HUES64 (cell line): ENCODE data around the gene RAB10.

Experiments used
- H3K27ac ChIP-seq: 2 replicates; pipeline ENCODE4 v1.7.0; 2013; ENCODE audit warnings: low read depth, low read length, inconsistent platforms
- H3K27me3 ChIP-seq: 2 replicates; pipeline ENCODE4 v1.6.1; 2013; ENCODE audit warnings: mild to moderate bottlenecking, low read length; ENCODE audit not compliant: insufficient read depth
- H3K36me3 ChIP-seq: 2 replicates; pipeline ENCODE4 v1.6.1; 2013; ENCODE audit warnings: mild to moderate bottlenecking, low read length; ENCODE audit not compliant: insufficient read depth
- H3K4me1 ChIP-seq: 2 replicates; pipeline ENCODE4 v1.6.1; 2013; ENCODE audit warnings: mild to moderate bottlenecking, low read length, moderate library complexity; ENCODE audit not compliant: insufficient read depth
- H3K4me3 ChIP-seq: 2 replicates; pipeline ENCODE4 v1.5.1; 2013; ENCODE audit warnings: mild to moderate bottlenecking, low read length, moderate library complexity
- H3K9ac ChIP-seq: 2 replicates; pipeline ENCODE4 v1.6.1; 2013; ENCODE audit warnings: mild to moderate bottlenecking, low read depth, low read length
- H3K9me3 ChIP-seq: 2 replicates; pipeline ENCODE4 v1.6.1; 2013; ENCODE audit warnings: low read depth, low read length; ENCODE audit not compliant: insufficient read depth
- WGBS: fragments of 150-250, 120-280 bp; methylation state at CpG from one replicate; pipeline ENCODE4 v1.1.7; 2013; ENCODE audit warnings: missing lambda C conversion rate; 5-methylcytosine and 5-hydroxymethylcytosine counted together

The RAB10 gene

DNA sequence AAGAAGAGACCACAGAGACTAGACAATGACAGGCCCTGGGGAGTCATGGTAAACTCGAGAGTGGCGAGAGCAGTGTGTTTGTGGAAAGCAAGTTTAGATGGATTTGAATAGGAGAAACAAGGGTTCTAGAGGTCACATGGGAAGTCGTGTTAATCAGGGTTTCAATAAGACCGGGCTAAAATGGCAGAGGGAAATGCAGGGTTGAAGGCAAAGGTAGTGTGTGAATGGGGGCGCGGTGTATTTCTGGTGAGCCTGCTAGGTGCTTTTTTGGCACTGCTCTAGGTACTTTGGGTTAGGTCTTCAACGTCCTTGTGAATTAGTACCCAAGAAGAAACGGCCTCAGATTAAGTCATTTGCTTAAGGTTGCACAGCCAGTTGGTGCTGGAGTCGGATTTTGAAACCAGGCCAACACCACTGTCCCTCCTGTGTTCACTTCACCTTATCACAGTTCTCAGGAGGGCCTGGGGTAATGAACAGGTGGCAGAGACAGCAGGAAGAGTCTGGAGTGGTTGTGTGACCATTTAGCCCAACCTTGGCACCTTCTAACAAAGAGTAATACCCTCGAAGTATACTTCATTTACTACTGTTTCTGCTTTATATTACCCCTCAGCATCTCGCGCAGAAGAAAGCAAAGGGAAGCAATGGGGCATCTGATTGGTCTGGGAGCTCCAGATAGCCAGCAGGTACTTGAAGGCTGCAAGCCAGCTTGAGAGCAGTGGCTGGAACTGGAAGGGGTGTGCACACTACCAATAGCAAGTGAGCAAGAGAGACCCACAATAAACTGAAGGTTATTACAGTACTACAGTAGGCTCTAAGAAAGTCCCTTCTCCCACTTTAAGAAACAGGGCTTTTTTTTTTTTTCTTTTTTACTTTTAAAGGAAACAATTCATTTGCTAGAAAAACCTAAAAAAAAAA, 105.6 kb downstream of the RAB10 start:
- Histone ChIP-seq H3K9me3 (no peaks in the 10 kb centered on the region), H3K9ac (no peak overlapping the region), H3K36me3 (peaks cover 18% of the 10 kb centered on the region), H3K4me1 (no peaks in the 10 kb centered on the region), H3K4me3 (no peak overlapping the region), H3K27me3 (no peaks in the 10 kb centered on the region), H3K27ac (no peak overlapping the region)
- WGBS, result 87% methylated on average over 12 of the region's 12 CpGs

DNA sequence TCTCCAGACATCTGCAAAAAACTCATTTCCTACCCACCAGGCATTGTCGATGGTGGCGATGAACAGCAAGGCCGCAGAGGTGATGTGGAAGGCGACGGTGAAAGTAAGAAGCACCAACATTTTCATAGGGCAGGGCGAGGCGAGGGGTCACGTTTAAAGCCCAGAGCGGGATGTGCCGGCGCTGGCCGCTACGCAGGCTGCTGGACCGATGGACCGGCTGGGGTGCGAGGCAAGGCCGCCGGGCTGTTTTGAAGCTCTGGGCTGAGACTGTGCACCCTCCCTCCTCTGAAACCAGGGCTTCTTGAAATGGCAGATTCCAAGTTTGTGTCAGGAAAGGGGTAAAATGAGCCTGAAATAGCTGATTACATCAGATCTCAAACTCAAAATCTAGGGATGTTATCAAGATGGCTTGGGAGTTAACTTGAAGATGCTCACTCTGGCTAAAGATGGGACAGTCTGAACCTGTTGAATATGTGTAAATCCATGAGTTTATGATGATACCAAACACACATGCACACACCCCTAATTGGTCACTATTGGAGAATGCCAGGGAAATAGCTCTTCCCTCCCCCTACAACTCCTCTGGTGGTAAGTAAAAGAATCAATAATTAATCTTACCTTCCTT, 107.4 kb downstream of the RAB10 start:
- H3K27me3 ChIP-seq, result no peaks in the 10 kb centered on the region
- peaks cover 4% of the 10 kb centered on the region; the same call in 1 of the 2 replicates for H3K36me3 ChIP-seq
- H3K4me3 ChIP-seq, result no peak overlapping the region
- no peak overlapping the region for H3K27ac ChIP-seq
- H3K4me1 ChIP-seq, result no peaks in the 10 kb centered on the region
- H3K9ac ChIP-seq, result no peak overlapping the region
- no peaks in the 10 kb centered on the region for H3K9me3 ChIP-seq
- WGBS, result 94% methylated on average over 18 of the region's 18 CpGs

DNA sequence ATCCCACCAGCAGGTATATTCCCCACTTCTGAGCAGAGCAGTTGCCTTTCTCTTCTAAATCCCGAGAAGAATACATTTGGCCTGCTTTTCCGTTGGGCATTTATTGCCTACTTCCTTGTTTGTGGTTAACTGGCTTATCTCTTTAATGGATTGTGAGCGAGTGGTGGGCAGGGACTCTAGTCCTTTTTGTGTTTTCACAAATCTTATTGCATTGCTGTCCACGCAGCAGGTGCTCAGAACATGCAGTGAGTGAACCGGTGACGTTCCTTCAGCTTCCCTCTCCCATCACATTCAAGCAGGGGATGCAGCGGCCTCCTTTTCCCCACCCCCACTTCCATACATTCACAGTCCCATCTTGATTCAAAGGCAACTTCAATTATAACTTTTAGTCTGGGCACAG, 110.1 kb downstream of the RAB10 start:
- WGBS, result 85% methylated on average over 7 of the region's 7 CpGs
- H3K4me1 ChIP-seq, result no peaks in the 10 kb centered on the region
- no peaks in the 10 kb centered on the region for H3K9me3 ChIP-seq
- H3K27ac ChIP-seq, result no peak overlapping the region
- no peaks in the 10 kb centered on the region for H3K36me3 ChIP-seq
- H3K4me3 ChIP-seq, result no peak overlapping the region
- H3K9ac ChIP-seq, result no peak overlapping the region
- H3K27me3 ChIP-seq, result no peaks in the 10 kb centered on the region

DNA sequence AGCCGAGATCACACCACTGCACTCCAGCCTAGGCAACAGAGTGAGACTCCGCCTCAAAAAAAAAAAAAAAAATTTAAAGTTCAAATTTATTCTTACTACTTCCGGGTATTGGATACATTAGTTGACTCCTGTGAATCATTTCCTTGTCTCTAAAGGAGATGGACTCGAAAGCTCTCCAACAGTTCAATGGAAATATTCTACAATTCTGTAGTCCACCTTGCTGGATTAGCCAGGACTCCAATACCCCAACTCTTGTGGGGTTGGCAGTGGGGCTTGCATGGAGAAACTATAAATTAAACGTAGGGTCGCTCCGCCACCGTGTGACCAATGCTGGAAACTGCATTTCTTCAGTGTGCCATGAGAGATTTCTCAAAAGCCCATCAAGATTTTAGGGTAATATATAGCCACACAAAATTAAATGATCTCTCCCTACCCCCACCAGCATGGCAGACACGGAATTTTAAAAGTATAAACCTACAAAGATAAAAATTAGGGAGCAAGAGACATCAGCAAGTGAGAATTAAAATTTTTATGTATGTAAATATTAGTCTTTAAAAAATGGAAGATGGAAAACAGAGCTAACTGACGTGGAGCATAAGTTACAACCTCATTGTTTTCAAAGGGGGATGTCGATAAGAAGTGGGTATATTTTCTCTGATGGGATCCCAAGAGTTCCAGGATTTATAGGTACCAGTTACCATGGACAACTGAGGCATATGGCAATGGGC, 111.2 kb downstream of the RAB10 start:
- Histone ChIP-seq H3K4me1 (no peaks in the 10 kb centered on the region), H3K36me3 (no peaks in the 10 kb centered on the region), H3K9ac (no peak overlapping the region), H3K27me3 (no peaks in the 10 kb centered on the region), H3K4me3 (no peak overlapping the region), H3K9me3 (no peaks in the 10 kb centered on the region), H3K27ac (no peak overlapping the region)
- WGBS, result 42% methylated on average over 10 of the region's 11 CpGs

DNA sequence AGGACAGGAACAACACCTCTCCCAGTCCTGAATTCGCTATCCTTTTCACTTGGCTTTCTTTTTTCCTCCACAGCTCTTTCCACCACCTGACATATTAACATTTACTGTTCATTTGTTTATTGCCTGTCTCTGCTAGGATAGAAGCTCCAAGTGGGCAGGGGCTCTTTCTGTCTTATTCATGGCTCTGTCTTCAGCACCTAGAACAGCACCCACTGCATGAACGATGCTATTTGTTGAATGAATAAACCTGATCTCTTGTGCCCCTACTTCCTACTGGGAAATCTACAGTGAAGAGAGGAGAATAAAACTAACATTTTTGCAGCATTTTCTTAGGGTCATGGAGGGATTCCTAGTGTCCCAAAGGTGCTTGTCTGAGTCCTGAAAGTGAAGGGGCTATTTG, 114.6 kb downstream of the RAB10 start:
- Histone ChIP-seq H3K27me3 (no peaks in the 10 kb centered on the region), H3K9me3 (no peaks in the 10 kb centered on the region), H3K36me3 (no peaks in the 10 kb centered on the region), H3K27ac (no peak overlapping the region), H3K4me3 (no peak overlapping the region), H3K9ac (no peak overlapping the region), H3K4me1 (no peaks in the 10 kb centered on the region)
- 45% methylated on average over 2 of the region's 2 CpGs for WGBS

DNA sequence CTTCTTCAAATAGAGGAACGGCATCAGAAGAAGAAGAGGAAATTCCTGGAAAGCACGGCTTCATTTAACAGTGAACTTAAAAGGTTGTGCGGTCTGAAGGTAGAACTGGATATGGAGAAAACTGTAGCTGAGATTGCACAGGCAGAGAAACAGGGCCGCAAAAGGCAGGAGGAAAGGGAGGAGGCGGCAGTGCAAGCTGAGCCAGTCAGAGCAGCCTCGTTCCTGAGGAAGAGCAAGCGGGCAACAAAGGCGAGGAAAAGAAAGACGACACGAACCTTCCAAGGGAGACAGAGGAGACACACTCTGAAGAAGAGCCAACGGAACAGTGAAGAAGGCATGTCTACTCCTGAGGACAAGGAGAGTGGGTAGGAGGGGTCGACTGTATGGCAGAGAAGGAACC, 116.4 kb downstream of the RAB10 start:
- H3K4me1 ChIP-seq, result no peaks in the 10 kb centered on the region
- no peaks in the 10 kb centered on the region for H3K27me3 ChIP-seq
- H3K27ac ChIP-seq, result no peak overlapping the region
- WGBS, result 87% methylated on average over 12 of the region's 12 CpGs
- H3K9ac ChIP-seq, result no peak overlapping the region
- no peak overlapping the region for H3K4me3 ChIP-seq
- no peaks in the 10 kb centered on the region for H3K9me3 ChIP-seq
- H3K36me3 ChIP-seq, result no peaks in the 10 kb centered on the region

DNA sequence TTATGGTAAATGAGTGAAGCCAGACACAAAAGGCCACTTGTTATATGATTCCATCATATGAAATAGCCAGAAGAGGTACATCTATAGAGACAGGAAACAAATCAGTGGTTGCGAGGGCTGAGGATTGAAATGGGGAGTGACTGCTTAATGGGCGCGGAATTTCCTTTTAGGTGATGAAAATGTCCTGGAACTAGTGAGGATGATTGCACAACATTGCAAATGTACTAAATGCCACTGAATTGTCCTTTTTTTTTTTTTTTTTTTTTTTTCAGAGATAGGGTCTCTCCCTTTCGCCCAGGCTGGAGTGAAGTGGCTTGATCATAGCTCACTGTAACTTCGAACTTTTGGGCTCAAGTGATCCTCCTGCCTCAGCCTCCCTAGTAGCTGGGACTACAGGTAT, 123.7 kb downstream of the RAB10 start:
- no peak overlapping the region for H3K27ac ChIP-seq
- no peaks in the 10 kb centered on the region for H3K4me1 ChIP-seq
- no peaks in the 10 kb centered on the region for H3K36me3 ChIP-seq
- no peaks in the 10 kb centered on the region for H3K9me3 ChIP-seq
- no peak overlapping the region for H3K4me3 ChIP-seq
- WGBS, result 95% methylated on average over 5 of the region's 5 CpGs
- no peaks in the 10 kb centered on the region for H3K27me3 ChIP-seq
- H3K9ac ChIP-seq, result no peak overlapping the region

DNA sequence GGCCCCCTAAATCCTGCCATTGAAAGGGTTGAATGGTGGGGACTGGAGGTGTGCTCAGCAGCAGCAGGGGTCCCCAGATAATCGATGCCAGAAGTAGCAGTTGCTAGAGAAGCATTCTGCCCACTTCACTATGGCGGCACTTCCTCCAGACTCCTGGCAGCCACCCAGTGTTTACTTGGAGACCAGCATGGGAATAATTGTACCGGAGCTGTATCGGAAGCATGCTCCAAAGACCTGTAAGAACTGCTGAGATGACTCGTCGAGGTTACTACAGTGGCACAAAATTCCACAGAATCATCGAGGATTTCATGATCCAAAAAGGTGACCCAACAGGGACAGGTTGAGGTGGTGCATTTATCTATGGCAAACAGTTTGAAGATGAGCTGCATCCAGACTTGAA, 128.0 kb downstream of the RAB10 start:
- no peaks in the 10 kb centered on the region for H3K9me3 ChIP-seq
- WGBS, result 96% methylated on average over 7 of the region's 7 CpGs
- H3K4me3 ChIP-seq, result no peak overlapping the region
- H3K27ac ChIP-seq, result no peak overlapping the region
- H3K36me3 ChIP-seq, result no peaks in the 10 kb centered on the region
- H3K9ac ChIP-seq, result no peak overlapping the region
- H3K4me1 ChIP-seq, result no peaks in the 10 kb centered on the region
- no peaks in the 10 kb centered on the region for H3K27me3 ChIP-seq

DNA sequence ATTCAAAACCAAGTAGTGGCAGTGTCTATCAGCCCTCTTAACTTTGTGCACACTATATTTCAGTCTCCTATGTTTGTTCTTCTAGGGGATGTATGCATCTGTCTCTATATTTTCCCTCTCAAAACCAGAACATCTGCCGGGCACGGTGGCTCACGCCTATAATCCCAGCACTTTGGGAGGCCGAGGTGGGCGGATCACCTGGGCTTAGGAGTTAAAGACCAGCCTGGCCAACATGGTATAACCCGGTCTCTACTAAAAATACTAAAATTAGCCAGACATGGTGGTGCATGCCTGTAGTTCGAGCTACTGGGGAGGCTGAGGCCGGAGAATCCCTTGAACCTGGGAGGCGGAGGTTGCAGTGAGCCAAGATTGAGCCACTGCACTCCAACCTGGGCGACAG, 129.1 kb downstream of the RAB10 start:
- Histone ChIP-seq H3K4me3 (no peak overlapping the region), H3K36me3 (no peaks in the 10 kb centered on the region), H3K27ac (no peak overlapping the region), H3K27me3 (no peaks in the 10 kb centered on the region), H3K9ac (no peak overlapping the region), H3K4me1 (no peaks in the 10 kb centered on the region), H3K9me3 (no peaks in the 10 kb centered on the region)
- 93% methylated on average over 10 of the region's 10 CpGs for WGBS

DNA sequence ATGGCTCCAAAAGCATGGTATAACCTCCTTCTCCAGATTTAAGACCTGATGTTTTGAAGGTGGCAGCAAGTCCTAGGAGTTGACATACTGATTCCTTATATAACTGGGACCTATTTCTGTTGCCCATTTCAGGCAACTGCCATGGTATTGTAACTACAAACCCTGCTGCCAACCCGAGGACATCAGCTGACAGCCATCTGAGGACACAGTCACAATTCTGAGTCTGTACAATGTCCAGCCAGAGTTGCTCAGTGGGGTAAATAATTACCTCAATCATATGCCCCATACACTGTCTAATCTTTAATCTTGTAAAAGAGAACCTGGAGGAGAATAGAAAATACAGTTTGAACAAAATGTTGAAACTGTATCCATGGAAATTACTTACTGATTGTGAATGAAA, 130.3 kb downstream of the RAB10 start:
- WGBS, result 87% methylated on average over 1 of the region's 1 CpG
- no peak overlapping the region for H3K27ac ChIP-seq
- no peaks in the 10 kb centered on the region for H3K27me3 ChIP-seq
- H3K4me1 ChIP-seq, result no peaks in the 10 kb centered on the region
- H3K36me3 ChIP-seq, result no peaks in the 10 kb centered on the region
- no peaks in the 10 kb centered on the region for H3K9me3 ChIP-seq
- H3K4me3 ChIP-seq, result no peak overlapping the region
- H3K9ac ChIP-seq, result no peak overlapping the region

DNA sequence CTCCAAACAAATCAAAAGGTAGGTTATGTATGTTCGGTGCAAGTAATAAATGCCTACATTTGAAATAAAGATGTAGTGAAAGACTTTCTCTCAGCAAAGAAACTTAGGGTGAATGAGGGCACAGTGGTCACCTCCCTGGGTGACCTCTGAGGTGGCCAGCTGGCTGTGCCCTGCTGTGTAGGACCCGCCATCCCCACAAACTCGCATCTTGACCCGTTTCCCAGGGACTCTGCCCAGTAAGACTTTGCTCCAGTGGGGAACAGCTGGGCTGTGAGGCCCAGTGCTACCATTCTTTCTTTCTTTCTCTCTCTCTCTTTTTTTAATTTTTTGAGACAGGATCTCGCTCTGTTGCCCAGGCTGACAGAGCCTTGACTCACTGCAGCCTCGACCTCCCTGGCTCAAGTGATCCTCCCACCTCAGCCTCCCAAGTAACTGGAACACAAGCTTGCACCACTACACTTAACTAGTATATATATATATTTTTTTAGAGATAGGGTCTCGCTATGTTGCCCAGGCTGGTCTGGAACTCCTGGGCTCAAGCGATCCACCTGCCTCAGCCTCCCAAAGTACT, 130.8 kb downstream of the RAB10 start:
- no peaks in the 10 kb centered on the region for H3K4me1 ChIP-seq
- 87% methylated on average over 8 of the region's 8 CpGs for WGBS

More for the DNA sequence above, 130.8 kb downstream of the RAB10 start:
- Histone ChIP-seq H3K9me3 (no peaks in the 10 kb centered on the region), H3K27me3 (no peaks in the 10 kb centered on the region), H3K9ac (no peak overlapping the region), H3K36me3 (no peaks in the 10 kb centered on the region), H3K27ac (no peak overlapping the region), H3K4me3 (no peak overlapping the region)
